Neural cell (in vitro differentiated cells): ENCODE measurements around the gene PRPS1L1. TPM values are rescaled to one million over a fixed set of nuclear protein-coding genes. Genes with fewer than 3 reads are reported as not detected.

ENCODE experiments used
- H2AFZ ChIP-seq: fragments of 200-600, 300-800 bp; sonication (generic), shearing (Covaris generic); 2 replicates; pipeline ENCODE4 v1.6.0; 2014; ENCODE audit warnings: low read depth, mild to moderate bottlenecking, antibody characterized with exemption, low read length, moderate library complexity
- H3F3A ChIP-seq: fragments of 200-600 bp; shearing (Covaris generic); 2 replicates; pipeline ENCODE4 v1.6.1; 2016; ENCODE audit warnings: mild to moderate bottlenecking, moderate library complexity, mixed read lengths, antibody characterized with exemption, low read length; ENCODE audit not compliant: insufficient read depth, poor library complexity, severe bottlenecking
- H3K27ac ChIP-seq: fragments of 200-600, 300-800 bp; sonication (generic), shearing (Covaris generic); 2 replicates; pipeline ENCODE4 v1.5.1; 2014; ENCODE audit warnings: mild to moderate bottlenecking, low read length, moderate library complexity
- H3K27me3 ChIP-seq: fragments of 300-800, 200-600 bp; sonication (generic), shearing (Covaris generic); 2 replicates; pipeline ENCODE4 v1.6.0; 2014; ENCODE audit warnings: mild to moderate bottlenecking, low read depth, low read length, moderate library complexity; ENCODE audit not compliant: insufficient read depth
- H3K36me3 ChIP-seq: fragments of 300-800, 200-600 bp; sonication (generic), shearing (Covaris generic); 2 replicates; pipeline ENCODE4 v1.5.1; 2014; ENCODE audit warnings: mild to moderate bottlenecking, antibody characterized with exemption, low read length, moderate library complexity; ENCODE audit not compliant: insufficient read depth
- H3K4me2 ChIP-seq: fragments of 300-800, 200-600 bp; sonication (generic), shearing (Covaris generic); 2 replicates; pipeline ENCODE4 v1.6.0; 2014; ENCODE audit warnings: mild to moderate bottlenecking, low read length
- H3K4me3 ChIP-seq: fragments of 300-800, 200-600 bp; sonication (generic), shearing (Covaris generic); 2 replicates; pipeline ENCODE4 v1.5.1; 2014; ENCODE audit warnings: mild to moderate bottlenecking, low read length, moderate library complexity
- H3K79me2 ChIP-seq: fragments of 200-600 bp; shearing (Covaris generic); replicated peaks from 2 replicates; pipeline ENCODE4 v1.6.0; 2014; ENCODE audit warnings: mild to moderate bottlenecking, low read length, moderate library complexity; ENCODE audit not compliant: insufficient read depth
- H3K9ac ChIP-seq: fragments of 300-800, 200-600 bp; sonication (generic), shearing (Covaris generic); 2 replicates; pipeline ENCODE4 v1.6.1; 2016; ENCODE audit warnings: mild to moderate bottlenecking, low read length, mixed read lengths
- H3K9me2 ChIP-seq: fragments of 200-600 bp; shearing (Covaris generic); 2 replicates; pipeline ENCODE4 v1.6.1; 2016; ENCODE audit warnings: mild to moderate bottlenecking, low read length, mixed read lengths; ENCODE audit not compliant: insufficient read depth
- H3K9me3 ChIP-seq: fragments of 200-600, 300-800 bp; sonication (generic), shearing (Covaris generic); 2 replicates; pipeline ENCODE4 v1.6.1; 2016; ENCODE audit warnings: mild to moderate bottlenecking, mixed run types, low read length, moderate library complexity, mixed read lengths
- H4K20me1 ChIP-seq: fragments of 200-600 bp; shearing (Covaris generic); 2 replicates; pipeline ENCODE4 v1.6.1; 2016; ENCODE audit warnings: mild to moderate bottlenecking, mixed run types; ENCODE audit not compliant: insufficient read depth
- EP300 ChIP-seq: fragments of 450-650 bp; conservative IDR thresholded peaks from 2 replicates; pipeline ENCODE4 v1.6.1; 2014; ENCODE audit warnings: antibody characterized with exemption, mild to moderate bottlenecking, moderate library complexity; ENCODE audit not compliant: poor library complexity, severe bottlenecking
- EZH2 ChIP-seq: fragments of 200-600, 300-800 bp; shearing (Covaris generic), sonication (generic); IDR thresholded peaks from 2 replicates; pipeline ENCODE4 v1.6.1; 2014; ENCODE audit warnings: antibody characterized with exemption, low read length, borderline replicate concordance, mild to moderate bottlenecking; ENCODE audit not compliant: insufficient read depth, poor library complexity, severe bottlenecking
- POLR2AphosphoS5 ChIP-seq: IDR thresholded peaks from 2 replicates; pipeline ENCODE4 v1.6.1; 2012
- RAD21 ChIP-seq: fragments of 450-650 bp; conservative IDR thresholded peaks from 2 replicates; pipeline ENCODE4 v1.6.1; 2014; ENCODE audit warnings: antibody characterized with exemption, mild to moderate bottlenecking, moderate library complexity
- SMC3 ChIP-seq: fragments of 450-650 bp; conservative IDR thresholded peaks from 2 replicates; pipeline ENCODE4 v1.6.1; 2014; ENCODE audit warnings: antibody characterized with exemption, mild to moderate bottlenecking, moderate library complexity; ENCODE audit not compliant: poor library complexity
- TAF1 ChIP-seq: IDR thresholded peaks from 2 replicates; pipeline ENCODE4 v1.6.1; 2012; ENCODE audit warnings: low read depth
- polyA minus RNA-seq: library from RNA; depleted of rRNA, polyadenylated mRNA; stranded (reverse); fragments of >200 nt; gene quantifications from 2 replicates; pipeline ENCODE4 v1.2.3, GENCODE V29; 2014
- polyA plus RNA-seq: library from polyadenylated mRNA; depleted of rRNA; stranded (reverse); fragments of >200 nt; gene quantifications from 2 replicates; pipeline ENCODE4 v1.2.3, GENCODE V29; 2014
- TF ChIP-seq, protein P1 (sequence below): fragments of 450-650 bp; IDR thresholded peaks from 2 replicates; pipeline ENCODE4 v1.5.1; 2014; ENCODE audit warnings: antibody characterized with exemption, mild to moderate bottlenecking, moderate library complexity; ENCODE audit not compliant: poor library complexity, severe bottlenecking
- TF ChIP-seq, protein P2 (sequence below): IDR thresholded peaks from 2 replicates; pipeline ENCODE4 v1.6.1; 2012; ENCODE audit warnings: borderline replicate concordance

Gene PRPS1L1
- polyA plus RNA-seq (not detected in 2 replicates), polyA minus RNA-seq (not detected in 2 replicates)

DNA sequence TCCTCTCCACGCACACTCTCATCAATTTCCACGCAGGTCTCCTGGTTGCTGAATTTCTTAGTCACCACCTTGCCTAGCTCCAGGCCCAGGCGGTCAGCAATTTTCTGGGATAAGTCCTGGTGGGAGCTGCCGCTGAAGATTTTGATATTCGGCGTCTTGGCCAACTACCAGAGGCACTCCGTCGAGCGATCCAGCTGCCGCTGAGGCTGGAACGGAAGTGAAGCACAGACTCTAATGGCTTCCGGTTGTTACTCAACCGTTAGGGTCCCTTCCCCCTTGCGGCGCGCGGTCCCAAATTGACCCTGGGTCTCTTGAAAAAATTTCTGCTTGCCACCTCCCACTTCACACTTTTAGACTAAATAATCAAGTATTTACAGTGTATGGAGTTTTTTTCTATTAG is at the start of gene PRPS1L1:
PRPS1L1 (minus strand) TSS at position 219 of the 400 bp plus-strand sequence.
- H3F3A ChIP-seq, result no peaks in the 10 kb centered on the region
- no peaks in the 10 kb centered on the region for H3K79me2 ChIP-seq
- H2AFZ ChIP-seq, result no peak within 1 kb of the TSS
- H3K27me3 ChIP-seq, result no peaks in the 10 kb centered on the region
- no peak within 1 kb of the TSS for H3K4me3 ChIP-seq
- no peaks in the 10 kb centered on the region for H4K20me1 ChIP-seq
- H3K4me2 ChIP-seq, result no peak within 1 kb of the TSS
- no peak within 1 kb of the TSS for H3K27ac ChIP-seq
- no peak for TF ChIP-seq POLR2AphosphoS5
- H3K9ac ChIP-seq, result no peak within 1 kb of the TSS
- no peaks in the 10 kb centered on the region for H3K9me2 ChIP-seq
- no peaks in the 10 kb centered on the region for H3K36me3 ChIP-seq
- no peaks in the 10 kb centered on the region for H3K9me3 ChIP-seq

DNA sequence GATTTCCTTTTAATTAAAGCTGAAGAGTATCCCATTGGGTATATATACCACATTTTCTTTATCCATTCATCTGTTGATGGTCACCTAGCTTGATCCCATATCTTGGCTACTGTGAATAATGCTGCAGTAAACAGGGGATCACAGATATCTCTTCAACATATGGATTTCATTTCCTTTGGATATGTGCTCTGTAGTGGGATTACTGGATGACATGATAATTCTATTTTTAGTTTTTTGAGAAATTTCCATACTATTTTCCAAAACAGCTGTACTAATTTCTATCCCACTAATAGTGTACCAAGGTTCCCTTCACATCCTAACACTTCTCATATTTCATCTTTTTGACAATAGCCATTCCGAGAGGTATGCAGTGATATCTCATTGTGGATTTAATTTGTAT is 48.8 kb upstream of the PRPS1L1 start:
- no peak overlapping the region for H3K27ac ChIP-seq
- H2AFZ ChIP-seq, result no peak overlapping the region
- no peaks in the 10 kb centered on the region for H3F3A ChIP-seq
- no peak overlapping the region for H3K4me3 ChIP-seq
- no peak overlapping the region for H3K4me2 ChIP-seq
- no peaks in the 10 kb centered on the region for H3K36me3 ChIP-seq
- no peaks in the 10 kb centered on the region for H3K27me3 ChIP-seq
- no peaks in the 10 kb centered on the region for H4K20me1 ChIP-seq
- no peaks in the 10 kb centered on the region for H3K79me2 ChIP-seq
- H3K9me3 ChIP-seq, result no peaks in the 10 kb centered on the region
- H3K9ac ChIP-seq, result no peak overlapping the region
- TF ChIP-seq EP300 (no peak), SMC3 (no peak), RAD21 (no peak)
- no peaks in the 10 kb centered on the region for H3K9me2 ChIP-seq

DNA sequence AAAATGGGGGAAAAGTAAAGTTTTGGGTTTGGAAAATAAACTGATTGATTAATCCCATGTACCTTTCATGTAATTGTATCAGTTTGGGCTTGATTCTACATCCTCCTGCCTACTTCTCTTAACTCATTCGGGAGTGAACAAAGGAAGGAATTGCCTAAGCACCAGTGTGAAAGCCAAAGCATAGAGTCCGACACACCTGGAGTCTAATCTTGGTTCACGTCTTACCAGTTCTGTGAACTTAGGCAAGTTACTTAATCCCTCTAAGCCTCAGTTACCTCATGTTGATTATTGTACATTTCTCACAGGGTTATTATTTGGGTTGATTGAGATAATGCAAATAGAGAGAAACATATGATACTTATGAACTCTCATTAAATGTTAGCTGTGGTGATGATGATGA is 41.1 kb upstream of the PRPS1L1 start:
- H3K4me2 ChIP-seq, result no peak overlapping the region
- no peak overlapping the region for H3K27ac ChIP-seq
- no peak for TF ChIP-seq TAF1
- TF ChIP-seq, protein P1, sequence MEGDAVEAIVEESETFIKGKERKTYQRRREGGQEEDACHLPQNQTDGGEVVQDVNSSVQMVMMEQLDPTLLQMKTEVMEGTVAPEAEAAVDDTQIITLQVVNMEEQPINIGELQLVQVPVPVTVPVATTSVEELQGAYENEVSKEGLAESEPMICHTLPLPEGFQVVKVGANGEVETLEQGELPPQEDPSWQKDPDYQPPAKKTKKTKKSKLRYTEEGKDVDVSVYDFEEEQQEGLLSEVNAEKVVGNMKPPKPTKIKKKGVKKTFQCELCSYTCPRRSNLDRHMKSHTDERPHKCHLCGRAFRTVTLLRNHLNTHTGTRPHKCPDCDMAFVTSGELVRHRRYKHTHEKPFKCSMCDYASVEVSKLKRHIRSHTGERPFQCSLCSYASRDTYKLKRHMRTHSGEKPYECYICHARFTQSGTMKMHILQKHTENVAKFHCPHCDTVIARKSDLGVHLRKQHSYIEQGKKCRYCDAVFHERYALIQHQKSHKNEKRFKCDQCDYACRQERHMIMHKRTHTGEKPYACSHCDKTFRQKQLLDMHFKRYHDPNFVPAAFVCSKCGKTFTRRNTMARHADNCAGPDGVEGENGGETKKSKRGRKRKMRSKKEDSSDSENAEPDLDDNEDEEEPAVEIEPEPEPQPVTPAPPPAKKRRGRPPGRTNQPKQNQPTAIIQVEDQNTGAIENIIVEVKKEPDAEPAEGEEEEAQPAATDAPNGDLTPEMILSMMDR, result no peak
- TF ChIP-seq SMC3, result no peak
- TF ChIP-seq, protein P2, sequence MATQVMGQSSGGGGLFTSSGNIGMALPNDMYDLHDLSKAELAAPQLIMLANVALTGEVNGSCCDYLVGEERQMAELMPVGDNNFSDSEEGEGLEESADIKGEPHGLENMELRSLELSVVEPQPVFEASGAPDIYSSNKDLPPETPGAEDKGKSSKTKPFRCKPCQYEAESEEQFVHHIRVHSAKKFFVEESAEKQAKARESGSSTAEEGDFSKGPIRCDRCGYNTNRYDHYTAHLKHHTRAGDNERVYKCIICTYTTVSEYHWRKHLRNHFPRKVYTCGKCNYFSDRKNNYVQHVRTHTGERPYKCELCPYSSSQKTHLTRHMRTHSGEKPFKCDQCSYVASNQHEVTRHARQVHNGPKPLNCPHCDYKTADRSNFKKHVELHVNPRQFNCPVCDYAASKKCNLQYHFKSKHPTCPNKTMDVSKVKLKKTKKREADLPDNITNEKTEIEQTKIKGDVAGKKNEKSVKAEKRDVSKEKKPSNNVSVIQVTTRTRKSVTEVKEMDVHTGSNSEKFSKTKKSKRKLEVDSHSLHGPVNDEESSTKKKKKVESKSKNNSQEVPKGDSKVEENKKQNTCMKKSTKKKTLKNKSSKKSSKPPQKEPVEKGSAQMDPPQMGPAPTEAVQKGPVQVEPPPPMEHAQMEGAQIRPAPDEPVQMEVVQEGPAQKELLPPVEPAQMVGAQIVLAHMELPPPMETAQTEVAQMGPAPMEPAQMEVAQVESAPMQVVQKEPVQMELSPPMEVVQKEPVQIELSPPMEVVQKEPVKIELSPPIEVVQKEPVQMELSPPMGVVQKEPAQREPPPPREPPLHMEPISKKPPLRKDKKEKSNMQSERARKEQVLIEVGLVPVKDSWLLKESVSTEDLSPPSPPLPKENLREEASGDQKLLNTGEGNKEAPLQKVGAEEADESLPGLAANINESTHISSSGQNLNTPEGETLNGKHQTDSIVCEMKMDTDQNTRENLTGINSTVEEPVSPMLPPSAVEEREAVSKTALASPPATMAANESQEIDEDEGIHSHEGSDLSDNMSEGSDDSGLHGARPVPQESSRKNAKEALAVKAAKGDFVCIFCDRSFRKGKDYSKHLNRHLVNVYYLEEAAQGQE, result no peak
- TF ChIP-seq EZH2, result no peak
- H3K4me3 ChIP-seq, result no peak overlapping the region
- H2AFZ ChIP-seq, result no peak overlapping the region
- no peaks in the 10 kb centered on the region for H3F3A ChIP-seq
- H4K20me1 ChIP-seq, result no peaks in the 10 kb centered on the region
- no peak overlapping the region for H3K9ac ChIP-seq
- H3K9me2 ChIP-seq, result no peaks in the 10 kb centered on the region
- H3K27me3 ChIP-seq, result no peaks in the 10 kb centered on the region
- H3K36me3 ChIP-seq, result no peaks in the 10 kb centered on the region
- H3K79me2 ChIP-seq, result no peaks in the 10 kb centered on the region
- no peaks in the 10 kb centered on the region for H3K9me3 ChIP-seq
